Epithelial cell of proximal tubule (primary cell): ENCODE results near the gene CRYL1. TPM values are rescaled to one million over a fixed set of nuclear protein-coding genes. Genes with fewer than 3 reads are reported as not detected.

Experiments
- DNase-seq: peaks from one replicate; pipeline ENCODE4 v3.0.0-alpha.2; 2011; ENCODE audit warnings: low read depth
- H3K4me3 ChIP-seq: 2 replicates; pipeline ENCODE4 v1.5.1; 2011; ENCODE audit warnings: low read depth, mild to moderate bottlenecking, low read length
- total RNA-seq: library from RNA; depleted of rRNA; stranded (reverse); fragments of >200 nt; gene quantifications from 2 replicates; pipeline ENCODE4 v1.2.3, GENCODE V29; 2015
- TF ChIP-seq, protein P1 (sequence below): conservative IDR thresholded peaks from 2 replicates; pipeline ENCODE4 v1.5.1; 2012; ENCODE audit warnings: low read depth, mild to moderate bottlenecking, low read length

The CRYL1 gene
- total RNA-seq, 1 donor from 2014 or later: 41.3 TPM

DNA sequence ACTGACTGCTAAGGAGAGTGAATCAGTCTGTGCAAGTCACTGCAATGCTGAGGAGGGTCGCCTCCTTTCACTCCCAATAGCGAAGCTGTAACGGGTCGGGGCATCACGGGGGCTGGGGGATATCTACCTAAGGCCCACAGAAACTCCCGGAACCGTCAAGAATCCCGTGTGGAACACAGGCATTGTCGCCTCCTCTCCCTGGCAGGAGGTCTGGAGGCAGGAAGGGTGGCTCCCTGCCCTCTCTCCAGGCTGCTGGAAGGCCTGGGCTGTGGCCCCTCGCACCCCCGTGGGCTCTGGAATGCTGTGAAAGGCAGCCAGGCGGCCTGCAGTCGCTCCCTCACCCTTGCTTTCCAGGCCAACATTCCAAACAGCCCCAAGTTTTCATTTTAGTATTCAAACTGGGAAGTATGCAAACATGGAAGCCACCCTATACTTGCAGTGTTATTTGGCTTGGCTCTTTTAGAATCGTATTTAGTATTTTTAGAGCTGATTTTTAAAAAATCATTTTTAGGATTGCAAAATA, 109.4 kb downstream of the CRYL1 start:
- no peak for DNase-seq
- TF ChIP-seq, protein P1, sequence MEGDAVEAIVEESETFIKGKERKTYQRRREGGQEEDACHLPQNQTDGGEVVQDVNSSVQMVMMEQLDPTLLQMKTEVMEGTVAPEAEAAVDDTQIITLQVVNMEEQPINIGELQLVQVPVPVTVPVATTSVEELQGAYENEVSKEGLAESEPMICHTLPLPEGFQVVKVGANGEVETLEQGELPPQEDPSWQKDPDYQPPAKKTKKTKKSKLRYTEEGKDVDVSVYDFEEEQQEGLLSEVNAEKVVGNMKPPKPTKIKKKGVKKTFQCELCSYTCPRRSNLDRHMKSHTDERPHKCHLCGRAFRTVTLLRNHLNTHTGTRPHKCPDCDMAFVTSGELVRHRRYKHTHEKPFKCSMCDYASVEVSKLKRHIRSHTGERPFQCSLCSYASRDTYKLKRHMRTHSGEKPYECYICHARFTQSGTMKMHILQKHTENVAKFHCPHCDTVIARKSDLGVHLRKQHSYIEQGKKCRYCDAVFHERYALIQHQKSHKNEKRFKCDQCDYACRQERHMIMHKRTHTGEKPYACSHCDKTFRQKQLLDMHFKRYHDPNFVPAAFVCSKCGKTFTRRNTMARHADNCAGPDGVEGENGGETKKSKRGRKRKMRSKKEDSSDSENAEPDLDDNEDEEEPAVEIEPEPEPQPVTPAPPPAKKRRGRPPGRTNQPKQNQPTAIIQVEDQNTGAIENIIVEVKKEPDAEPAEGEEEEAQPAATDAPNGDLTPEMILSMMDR: no peak
- H3K4me3 ChIP-seq: no peak overlapping the region

DNA sequence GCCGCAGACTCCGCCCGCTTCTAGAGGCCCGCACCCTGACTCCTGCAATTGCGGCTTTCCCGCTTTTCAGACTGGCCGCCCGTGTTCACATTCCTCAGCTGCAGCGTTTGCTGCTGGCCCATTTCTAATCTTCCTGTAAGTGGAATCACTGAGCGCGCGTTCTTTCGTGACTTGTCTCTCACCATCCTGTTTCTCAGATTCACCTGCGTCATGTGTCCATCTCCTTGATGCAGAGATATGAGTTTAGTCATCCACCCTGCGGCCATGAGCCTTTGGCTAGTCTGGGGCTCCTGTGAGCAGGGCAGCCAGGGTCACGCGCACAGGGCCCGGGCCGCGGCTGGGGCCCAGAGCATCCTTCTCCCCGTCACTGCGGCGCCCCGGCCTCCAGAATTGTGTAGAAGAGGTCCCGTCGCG, 110.0 kb downstream of the CRYL1 start:
- no peak for DNase-seq
- H3K4me3 ChIP-seq: no peak overlapping the region
- TF ChIP-seq, protein P1: no peak

DNA sequence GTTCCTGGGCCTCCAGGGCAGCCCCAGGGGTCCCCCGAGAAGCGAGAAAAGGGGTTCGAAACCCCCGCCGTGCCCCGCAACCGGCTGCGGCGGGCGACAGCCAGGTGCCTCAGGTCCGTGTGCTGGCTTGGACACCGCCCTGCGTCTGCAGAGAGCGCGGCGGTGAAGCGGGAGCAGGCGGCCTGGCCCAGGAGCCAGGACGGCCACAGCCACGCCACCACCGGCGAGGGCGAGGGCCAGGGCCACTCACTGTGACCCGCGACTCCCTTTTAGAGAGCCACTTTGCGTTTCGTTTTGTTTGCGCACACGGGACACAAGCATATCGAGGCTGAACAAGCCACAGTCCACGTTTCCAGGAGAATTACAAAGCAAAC, 110.4 kb downstream of the CRYL1 start:
- H3K4me3 ChIP-seq: no peak overlapping the region
- TF ChIP-seq, protein P1: no peak
- no peak for DNase-seq

DNA sequence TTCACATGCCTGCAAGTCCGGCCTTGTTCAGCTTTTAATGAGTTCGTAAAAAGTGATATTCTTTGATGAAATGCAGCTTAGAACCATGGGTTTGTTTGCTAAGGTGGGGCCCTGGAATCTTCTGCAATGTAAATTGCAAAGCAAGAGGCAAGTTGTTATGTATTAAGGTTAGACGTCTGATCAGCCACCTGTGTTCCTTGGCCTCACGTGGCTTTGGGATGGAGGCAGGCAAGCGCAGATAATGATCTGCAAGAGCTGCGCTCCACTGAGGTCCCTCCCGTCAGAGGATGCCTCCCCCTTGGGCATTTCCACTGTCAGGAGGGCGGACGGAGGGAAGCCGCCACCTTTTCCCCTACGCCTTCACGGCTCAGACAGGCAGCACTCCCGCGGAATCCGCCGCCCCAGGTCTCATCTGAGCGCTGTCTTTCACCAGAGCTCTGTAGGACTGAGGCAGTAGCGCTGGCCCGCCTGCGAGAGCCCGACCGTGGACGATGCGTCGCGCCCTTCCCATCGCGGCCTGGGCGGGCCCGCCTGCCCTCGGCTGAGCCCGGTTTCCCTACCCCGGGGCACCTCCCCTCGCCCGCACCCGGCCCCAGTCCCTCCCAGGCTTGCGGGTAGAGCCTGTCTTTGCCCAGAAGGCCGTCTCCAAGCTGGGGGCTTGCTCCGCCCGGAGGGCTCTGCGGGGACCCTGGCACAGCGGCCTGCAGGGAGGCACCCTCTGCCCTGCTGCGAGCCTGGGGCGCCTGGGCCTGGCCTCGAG, 110.9 kb downstream of the CRYL1 start:
- no peak overlapping the region for H3K4me3 ChIP-seq
- DNase-seq: no peak
- TF ChIP-seq, protein P1: no peak

DNA sequence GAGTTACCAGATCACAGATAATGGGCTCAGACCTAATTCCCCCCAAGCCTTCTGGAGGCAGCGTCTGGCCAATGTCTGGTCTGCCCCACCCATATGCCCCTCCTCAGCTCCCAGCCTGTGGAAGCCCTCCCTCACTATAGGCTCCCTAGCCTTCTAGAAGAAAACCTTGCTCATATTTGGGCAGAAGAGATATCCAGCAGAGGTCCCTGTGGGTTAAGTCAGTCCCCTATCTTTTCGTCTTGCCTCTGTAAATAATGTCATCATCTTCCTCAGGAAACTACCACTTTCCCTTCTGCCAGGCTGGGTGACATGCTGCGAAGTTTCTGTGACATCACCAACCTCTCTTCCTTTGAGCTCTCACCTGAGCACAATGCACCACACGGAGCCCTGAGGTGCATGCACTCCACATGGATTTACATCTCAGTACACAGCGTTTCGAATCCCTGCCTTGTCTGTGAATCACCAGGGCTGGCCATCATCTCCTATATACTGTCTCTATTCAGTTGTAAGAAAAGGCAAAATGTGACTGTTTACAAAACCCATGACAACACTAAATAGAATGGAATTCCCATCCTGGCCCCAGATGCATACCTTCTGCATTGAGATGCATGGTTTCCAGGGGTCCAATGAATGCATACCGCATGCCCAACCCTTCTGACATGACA, 112.8 kb downstream of the CRYL1 start:
- DNase-seq: no peak
- H3K4me3 ChIP-seq: no peak overlapping the region
- TF ChIP-seq, protein P1: no peak

DNA sequence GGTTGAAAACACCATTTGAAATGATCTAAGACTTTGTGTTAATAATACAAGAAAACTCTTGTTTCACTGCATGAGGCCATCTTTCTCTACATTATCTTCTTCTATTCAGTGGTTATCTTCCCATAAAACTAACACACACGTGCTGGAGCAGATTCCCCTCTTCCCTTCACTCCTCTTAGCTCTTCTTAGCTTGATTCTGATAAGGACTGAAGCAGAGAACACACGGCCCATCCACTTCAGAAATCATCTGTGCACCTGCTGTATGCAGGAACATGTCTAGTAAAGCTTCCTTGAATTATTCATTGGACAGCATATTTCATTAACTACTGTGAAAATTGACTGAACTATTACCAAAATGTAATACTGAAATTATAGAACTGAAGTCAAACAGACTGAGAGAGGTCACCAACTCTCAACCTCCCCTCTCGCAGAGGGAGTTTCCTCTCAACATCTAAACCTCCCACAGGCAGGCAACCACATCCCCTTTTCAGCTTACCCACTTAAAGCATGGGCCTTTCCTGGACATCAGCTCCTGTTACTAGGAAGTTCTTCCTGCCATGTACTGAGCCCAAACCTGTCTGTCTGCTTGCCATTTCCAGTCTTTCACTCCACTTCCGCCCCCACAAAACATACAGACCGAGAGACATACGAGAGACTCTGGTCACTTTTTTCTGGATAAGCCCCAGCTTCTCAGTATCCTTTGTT, 113.9 kb downstream of the CRYL1 start:
- DNase-seq: no peak
- TF ChIP-seq, protein P1: no peak

More for the DNA sequence above, 113.9 kb downstream of the CRYL1 start:
- H3K4me3 ChIP-seq: no peak overlapping the region
